ENCODE data around the gene SHB. TPM values are rescaled to one million over a fixed set of nuclear protein-coding genes. Genes with fewer than 3 reads are reported as not detected.

The SHB gene
- total RNA-seq, 1 experiment from 2014 or later, result 29.6 TPM

- H3K4me1 Mint-ChIP-seq (ENCODE audit: insufficient read depth, unreplicated experiment), result peaks cover 19% of the 10 kb centered on the region
- intact Hi-C loops (cut with micrococcal nuclease), result no loop called here
- no peaks in the 10 kb centered on the region for H3K9me3 Mint-ChIP-seq (ENCODE audit: unreplicated experiment)
- ChIA-PET CTCF (interaction anchor here (0.6 kb wide), 1 partner anchor 16 kb away, joined by 3 read pairs; no protein-coding TSS in a partner anchor), POLR2A (interaction anchor here (0.7 to 1.0 kb wide), 2 partner anchors 9 to 14 kb away, joined by 3 read pairs; no protein-coding TSS in a partner anchor)
- DNase-seq (ENCODE audit: unreplicated experiment), result no peak
- BruUV-seq (replicated peaks), result no TSS peak
- TF ChIP-seq, protein P1, sequence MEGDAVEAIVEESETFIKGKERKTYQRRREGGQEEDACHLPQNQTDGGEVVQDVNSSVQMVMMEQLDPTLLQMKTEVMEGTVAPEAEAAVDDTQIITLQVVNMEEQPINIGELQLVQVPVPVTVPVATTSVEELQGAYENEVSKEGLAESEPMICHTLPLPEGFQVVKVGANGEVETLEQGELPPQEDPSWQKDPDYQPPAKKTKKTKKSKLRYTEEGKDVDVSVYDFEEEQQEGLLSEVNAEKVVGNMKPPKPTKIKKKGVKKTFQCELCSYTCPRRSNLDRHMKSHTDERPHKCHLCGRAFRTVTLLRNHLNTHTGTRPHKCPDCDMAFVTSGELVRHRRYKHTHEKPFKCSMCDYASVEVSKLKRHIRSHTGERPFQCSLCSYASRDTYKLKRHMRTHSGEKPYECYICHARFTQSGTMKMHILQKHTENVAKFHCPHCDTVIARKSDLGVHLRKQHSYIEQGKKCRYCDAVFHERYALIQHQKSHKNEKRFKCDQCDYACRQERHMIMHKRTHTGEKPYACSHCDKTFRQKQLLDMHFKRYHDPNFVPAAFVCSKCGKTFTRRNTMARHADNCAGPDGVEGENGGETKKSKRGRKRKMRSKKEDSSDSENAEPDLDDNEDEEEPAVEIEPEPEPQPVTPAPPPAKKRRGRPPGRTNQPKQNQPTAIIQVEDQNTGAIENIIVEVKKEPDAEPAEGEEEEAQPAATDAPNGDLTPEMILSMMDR (IDR thresholded peaks at IDR 0.05; ENCODE audit: unreplicated experiment), result no peak
- peaks cover 9% of the 10 kb centered on the region for H3K36me3 Mint-ChIP-seq (ENCODE audit: insufficient read depth, unreplicated experiment)
- H3K27me3 Mint-ChIP-seq (ENCODE audit: insufficient read depth, unreplicated experiment), result no peaks in the 10 kb centered on the region
- H3K27ac Mint-ChIP-seq (ENCODE audit: low read depth, unreplicated experiment), result peak overlapping the region; percentile 67
- H3K4me3 Mint-ChIP-seq (ENCODE audit: unreplicated experiment), result peak overlapping the region; percentile 36
Observed at GRCh38 chr9:37984278-37984671, 84.8 kb downstream of the SHB start.

- intact Hi-C loops (cut with micrococcal nuclease), result no loop called here
- H3K36me3 Mint-ChIP-seq (ENCODE audit: insufficient read depth, unreplicated experiment), result peaks cover 13% of the 10 kb centered on the region
- CTCF ChIA-PET, result interaction anchor here (0.6 kb wide), 1 partner anchor 44 kb away, joined by 4 read pairs; no protein-coding TSS in a partner anchor
- no peaks in the 10 kb centered on the region for H3K9me3 Mint-ChIP-seq (ENCODE audit: unreplicated experiment)
- no peak overlapping the region for H3K27ac Mint-ChIP-seq (ENCODE audit: low read depth, unreplicated experiment)
- DNase-seq (ENCODE audit: unreplicated experiment), result no peak
- no TSS peak for BruUV-seq (replicated peaks)
- TF ChIP-seq, protein P1 (IDR thresholded peaks at IDR 0.05; ENCODE audit: unreplicated experiment), result no peak
- H3K27me3 Mint-ChIP-seq (ENCODE audit: insufficient read depth, unreplicated experiment), result no peaks in the 10 kb centered on the region
- H3K4me3 Mint-ChIP-seq (ENCODE audit: unreplicated experiment), result no peak overlapping the region
- H3K4me1 Mint-ChIP-seq (ENCODE audit: insufficient read depth, unreplicated experiment), result peaks cover 19% of the 10 kb centered on the region
- POLR2A ChIA-PET, result no interaction called here
Observed at GRCh38 chr9:37983381-37984067, 85.5 kb downstream of the SHB start.

DNA sequence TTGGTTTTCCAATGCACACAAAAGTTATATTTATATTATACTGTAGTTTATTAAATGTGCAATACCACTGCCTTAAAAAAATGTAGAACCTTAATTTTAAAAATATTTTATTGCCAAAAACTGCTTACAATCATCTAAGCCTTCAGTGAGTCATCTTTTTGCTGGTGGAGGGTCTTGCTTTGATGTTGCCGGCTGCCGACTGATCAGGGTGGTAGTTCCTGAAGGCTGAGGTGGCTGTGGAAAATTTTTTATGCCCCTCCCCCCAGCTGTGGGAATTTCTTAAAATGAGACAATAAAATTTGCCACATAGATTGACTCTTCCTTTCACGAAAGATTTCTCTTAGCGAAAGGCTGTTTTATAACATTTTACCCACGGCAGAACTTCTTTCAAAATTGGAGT is 89.2 kb downstream of the SHB start:
- DNase-seq (ENCODE audit: unreplicated experiment), result no peak
- Mint-ChIP-seq H3K9me3 (ENCODE audit: unreplicated experiment) (no peaks in the 10 kb centered on the region), H3K36me3 (ENCODE audit: insufficient read depth, unreplicated experiment) (peaks cover 13% of the 10 kb centered on the region), H3K4me3 (ENCODE audit: unreplicated experiment) (no peak overlapping the region), H3K4me1 (ENCODE audit: insufficient read depth, unreplicated experiment) (peaks cover 12% of the 10 kb centered on the region), H3K27ac (ENCODE audit: low read depth, unreplicated experiment) (no peak overlapping the region), H3K27me3 (ENCODE audit: insufficient read depth, unreplicated experiment) (no peaks in the 10 kb centered on the region)
- ChIA-PET POLR2A (no interaction called here), CTCF (no interaction called here)
- intact Hi-C loops (cut with micrococcal nuclease), result no loop called here
- TF ChIP-seq, protein P1 (IDR thresholded peaks at IDR 0.05; ENCODE audit: unreplicated experiment), result no peak
- BruUV-seq (replicated peaks), result no TSS peak

- H3K4me3 Mint-ChIP-seq (ENCODE audit: unreplicated experiment), result no peak overlapping the region
- H3K27me3 Mint-ChIP-seq (ENCODE audit: insufficient read depth, unreplicated experiment), result no peaks in the 10 kb centered on the region
- intact Hi-C loops (cut with micrococcal nuclease), result no loop called here
- H3K27ac Mint-ChIP-seq (ENCODE audit: low read depth, unreplicated experiment), result no peak overlapping the region
- BruUV-seq (replicated peaks), result no TSS peak
- no peak for DNase-seq (ENCODE audit: unreplicated experiment)
- POLR2A ChIA-PET, result no interaction called here
- CTCF ChIA-PET, result interaction anchor here (0.7 kb wide), 1 partner anchor 17 kb away, joined by 3 read pairs; no protein-coding TSS in a partner anchor
- TF ChIP-seq, protein P1 (IDR thresholded peaks at IDR 0.05; ENCODE audit: unreplicated experiment), result no peak
- peaks cover 14% of the 10 kb centered on the region for H3K36me3 Mint-ChIP-seq (ENCODE audit: insufficient read depth, unreplicated experiment)
- H3K4me1 Mint-ChIP-seq (ENCODE audit: insufficient read depth, unreplicated experiment), result peaks cover 8% of the 10 kb centered on the region
- H3K9me3 Mint-ChIP-seq (ENCODE audit: unreplicated experiment), result no peaks in the 10 kb centered on the region
Observed at GRCh38 chr9:37978983-37979382, 90.0 kb downstream of the SHB start.
